ENCODE measurements around the gene FLOT2. TPM values are rescaled to one million over a fixed set of nuclear protein-coding genes. Genes with fewer than 3 reads are reported as not detected.
A peak's percentile ranks its signal among the peaks of the same experiment; 100 is the strongest.
"Not testable (repeated sequence)": the region's sequence is repeated elsewhere in the genome, so short reads cannot be mapped to it uniquely, and the experiment has no call there.

The FLOT2 gene
- total and polyA plus RNA-seq, 9 donors, result 24.5 to 77.3 (median 75.3) TPM

GRCh38 chr17:28897769-28898526, 415 bp upstream of the FLOT2 start:
- Histone ChIP-seq H3K36me3 (ENCODE audit: control insufficient read depth, insufficient read depth, low read length) (no peaks in the 10 kb centered on the region), H3K27me3 (ENCODE audit: control insufficient read depth, insufficient read depth, low read length) (no peaks in the 10 kb centered on the region), H3K9me3 (replicated peaks; ENCODE audit: control insufficient read depth, low read depth, low read length) (no peaks in the 10 kb centered on the region), H3K27ac (ENCODE audit: low read length) (peak overlapping the region; percentile 53), H3K4me3 (ENCODE audit: low read length) (peak overlapping the region; percentile 78), H3K4me1 (ENCODE audit: control insufficient read depth, insufficient read depth, low read length) (peaks cover 24% of the 10 kb centered on the region)
- WGBS (ENCODE audit: insufficient coverage), result 21% methylated on average over 18 of the region's 23 CpGs
- no peak for DNase-seq

- Histone ChIP-seq H3K4me3 (ENCODE audit: low read length) (peak overlapping the region; percentile 78), H3K4me1 (ENCODE audit: control insufficient read depth, insufficient read depth, low read length) (peaks cover 25% of the 10 kb centered on the region)
- DNase-seq, result no peak
These were observed 1.0 kb downstream of the FLOT2 start for GRCh38 chr17:28896491-28896883.

GRCh38 chr17:28895794-28896447, 1.6 kb downstream of the FLOT2 start:
- DNase-seq, result no peak
- Histone ChIP-seq H3K27me3 (ENCODE audit: control insufficient read depth, insufficient read depth, low read length) (no peaks in the 10 kb centered on the region), H3K4me1 (ENCODE audit: control insufficient read depth, insufficient read depth, low read length) (peaks cover 25% of the 10 kb centered on the region), H3K4me3 (ENCODE audit: low read length) (no peak overlapping the region), H3K27ac (ENCODE audit: low read length) (peak overlapping the region; percentile 85), H3K9me3 (replicated peaks; ENCODE audit: control insufficient read depth, low read depth, low read length) (no peaks in the 10 kb centered on the region), H3K36me3 (ENCODE audit: control insufficient read depth, insufficient read depth, low read length) (peaks cover 9% of the 10 kb centered on the region)
- 73% methylated on average over 2 of the region's 3 CpGs for WGBS (ENCODE audit: insufficient coverage)

More at GRCh38 chr17:28896491-28896883, 1.0 kb downstream of the FLOT2 start:
- Histone ChIP-seq H3K9me3 (replicated peaks; ENCODE audit: control insufficient read depth, low read depth, low read length) (no peaks in the 10 kb centered on the region), H3K27me3 (ENCODE audit: control insufficient read depth, insufficient read depth, low read length) (no peaks in the 10 kb centered on the region), H3K36me3 (ENCODE audit: control insufficient read depth, insufficient read depth, low read length) (peaks cover 3% of the 10 kb centered on the region), H3K27ac (ENCODE audit: low read length) (peak overlapping the region; percentile 85)
- WGBS (ENCODE audit: insufficient coverage), result 0% methylated on average over 4 of the region's 5 CpGs

GRCh38 chr17:28893248-28894183, 4.0 kb downstream of the FLOT2 start:
- H3K4me3 ChIP-seq (ENCODE audit: low read length); DNase-seq; H3K36me3 ChIP-seq (ENCODE audit: control insufficient read depth, insufficient read depth, low read length); H3K27me3 ChIP-seq (ENCODE audit: control insufficient read depth, insufficient read depth, low read length); H3K9me3 ChIP-seq (replicated peaks; ENCODE audit: control insufficient read depth, low read depth, low read length): not testable (repeated sequence)
- Histone ChIP-seq H3K4me1 (ENCODE audit: control insufficient read depth, insufficient read depth, low read length) (peaks cover 25% of the 10 kb centered on the region), H3K27ac (ENCODE audit: low read length) (peak overlapping the region; percentile 9)
- WGBS (ENCODE audit: insufficient coverage), result 74% methylated on average over 7 of the region's 16 CpGs

- WGBS (ENCODE audit: insufficient coverage), result 100% methylated on average over 2 of the region's 4 CpGs
- Histone ChIP-seq H3K4me1 (ENCODE audit: control insufficient read depth, insufficient read depth, low read length) (peaks cover 19% of the 10 kb centered on the region), H3K27ac (ENCODE audit: low read length) (no peak overlapping the region)
These were observed 5.5 kb downstream of the FLOT2 start for GRCh38 chr17:28892024-28892423.

GRCh38 chr17:28891201-28891600, 6.3 kb downstream of the FLOT2 start:
- no peak for DNase-seq
- no peak overlapping the region for H3K27ac ChIP-seq (ENCODE audit: low read length)
- H3K4me3 ChIP-seq (ENCODE audit: low read length), result no peak overlapping the region
- 60% methylated on average over 1 of the region's 1 CpG for WGBS (ENCODE audit: insufficient coverage)
- peaks cover 14% of the 10 kb centered on the region for H3K4me1 ChIP-seq (ENCODE audit: control insufficient read depth, insufficient read depth, low read length)
- no peaks in the 10 kb centered on the region for H3K27me3 ChIP-seq (ENCODE audit: control insufficient read depth, insufficient read depth, low read length)
- H3K36me3 ChIP-seq (ENCODE audit: control insufficient read depth, insufficient read depth, low read length), result peaks cover 32% of the 10 kb centered on the region
- H3K9me3 ChIP-seq (replicated peaks; ENCODE audit: control insufficient read depth, low read depth, low read length), result no peaks in the 10 kb centered on the region

More at GRCh38 chr17:28892024-28892423, 5.5 kb downstream of the FLOT2 start:
- Histone ChIP-seq H3K27me3 (ENCODE audit: control insufficient read depth, insufficient read depth, low read length) (no peaks in the 10 kb centered on the region), H3K36me3 (ENCODE audit: control insufficient read depth, insufficient read depth, low read length) (peaks cover 24% of the 10 kb centered on the region), H3K9me3 (replicated peaks; ENCODE audit: control insufficient read depth, low read depth, low read length) (no peaks in the 10 kb centered on the region), H3K4me3 (ENCODE audit: low read length) (no peak overlapping the region)
- no peak for DNase-seq

GRCh38 chr17:28889996-28890395, 7.5 kb downstream of the FLOT2 start:
- WGBS (ENCODE audit: insufficient coverage), result no CpG with 5 or more reads among the region's 5 CpGs
- no peak overlapping the region for H3K4me3 ChIP-seq (ENCODE audit: low read length)
- peaks cover 43% of the 10 kb centered on the region for H3K36me3 ChIP-seq (ENCODE audit: control insufficient read depth, insufficient read depth, low read length)
- peaks cover 9% of the 10 kb centered on the region for H3K4me1 ChIP-seq (ENCODE audit: control insufficient read depth, insufficient read depth, low read length)
- peak; percentile 59 for DNase-seq
- H3K27me3 ChIP-seq (ENCODE audit: control insufficient read depth, insufficient read depth, low read length), result no peaks in the 10 kb centered on the region
- no peaks in the 10 kb centered on the region for H3K9me3 ChIP-seq (replicated peaks; ENCODE audit: control insufficient read depth, low read depth, low read length)
- H3K27ac ChIP-seq (ENCODE audit: low read length), result no peak overlapping the region

GRCh38 chr17:28888832-28889231, 8.7 kb downstream of the FLOT2 start:
- no peaks in the 10 kb centered on the region for H3K9me3 ChIP-seq (replicated peaks; ENCODE audit: control insufficient read depth, low read depth, low read length)
- no peaks in the 10 kb centered on the region for H3K27me3 ChIP-seq (ENCODE audit: control insufficient read depth, insufficient read depth, low read length)
- peaks cover 53% of the 10 kb centered on the region for H3K36me3 ChIP-seq (ENCODE audit: control insufficient read depth, insufficient read depth, low read length)
- no peak for DNase-seq
- no peak overlapping the region for H3K4me3 ChIP-seq (ENCODE audit: low read length)
- WGBS (ENCODE audit: insufficient coverage), result 66% methylated on average over 2 of the region's 7 CpGs
- H3K27ac ChIP-seq (ENCODE audit: low read length), result no peak overlapping the region
- peaks cover 9% of the 10 kb centered on the region for H3K4me1 ChIP-seq (ENCODE audit: control insufficient read depth, insufficient read depth, low read length)

GRCh38 chr17:28887871-28888471, 9.6 kb downstream of the FLOT2 start:
- no peaks in the 10 kb centered on the region for H3K27me3 ChIP-seq (ENCODE audit: control insufficient read depth, insufficient read depth, low read length)
- H3K27ac ChIP-seq (ENCODE audit: low read length), result no peak overlapping the region
- H3K9me3 ChIP-seq (replicated peaks; ENCODE audit: control insufficient read depth, low read depth, low read length), result no peaks in the 10 kb centered on the region
- H3K4me1 ChIP-seq (ENCODE audit: control insufficient read depth, insufficient read depth, low read length), result peaks cover 6% of the 10 kb centered on the region
- WGBS (ENCODE audit: insufficient coverage), result 62% methylated on average over 5 of the region's 12 CpGs
- H3K36me3 ChIP-seq (ENCODE audit: control insufficient read depth, insufficient read depth, low read length), result peaks cover 62% of the 10 kb centered on the region
- no peak overlapping the region for H3K4me3 ChIP-seq (ENCODE audit: low read length)
- no peak for DNase-seq

Measured in muscle of leg (tissue), 11 donors.